H1 (cell line): Measurements from ENCODE around the gene NOM1. TPM values are rescaled to one million over a fixed set of nuclear protein-coding genes. Genes with fewer than 3 reads are reported as not detected.

ENCODE experiments used
- CTCF ChIA-PET: fragments of 300-600 bp; sonication (Branson Sonifier 250); formaldehyde crosslinking; loops from one replicate; lab custom pipeline; 2021; ENCODE audit not compliant: partially characterized antibody; lab: Charles Lee
- POLR2A ChIA-PET: fragments of 300-600 bp; sonication (Branson Sonifier 250); formaldehyde crosslinking; loops from one replicate; lab custom pipeline; 2021; ENCODE audit warnings: inconsistent platforms; ENCODE audit not compliant: partially characterized antibody; lab: Charles Lee
- DNase-seq, 2 experiments: peaks; one replicate each; pipeline versions ENCODE4 v3.0.0 to v3.0.0-alpha.2; 2010 to 2022; ENCODE audit warnings: low spot score in 2 of 2, low read depth in 1 of 2, mixed read lengths in 1 of 2
- FAIRE-seq: peaks from 2 replicates; lab custom pipeline; 2011; peaks lifted over from hg19 to GRCh38; lab: Jason Lieb, UNC
- H2AFZ ChIP-seq: 2 replicates; pipeline ENCODE4 v1.8.1; 2012; ENCODE audit warnings: low read length, inconsistent platforms
- H2AK5ac ChIP-seq: 2 replicates; pipeline ENCODE4 v1.6.1; 2013; ENCODE audit warnings: low read depth, low read length
- H2BK120ac ChIP-seq: replicated peaks from 2 replicates; pipeline ENCODE3; 2013; ENCODE audit warnings: low read depth, low read length, inconsistent platforms
- H2BK12ac ChIP-seq: 2 replicates; pipeline ENCODE4 v1.6.1; 2013; ENCODE audit warnings: low read depth, low read length
- H2BK15ac ChIP-seq: 2 replicates; pipeline ENCODE4 v1.6.1; 2013; ENCODE audit warnings: low read length
- H2BK20ac ChIP-seq: 2 replicates; pipeline ENCODE4 v1.6.1; 2013; ENCODE audit warnings: low read length
- H2BK5ac ChIP-seq: 2 replicates; pipeline ENCODE4 v1.6.1; 2013; ENCODE audit warnings: low read depth, low read length
- H3K14ac ChIP-seq: 2 replicates; pipeline ENCODE4 v1.6.1; 2013; ENCODE audit warnings: inconsistent platforms; ENCODE audit not compliant: insufficient read length
- H3K18ac ChIP-seq: 2 replicates; pipeline ENCODE4 v1.6.1; 2013; ENCODE audit warnings: low read length; ENCODE audit errors: extremely low read depth
- H3K23ac ChIP-seq: 2 replicates; pipeline ENCODE4 v1.6.1; 2013; ENCODE audit warnings: inconsistent platforms; ENCODE audit not compliant: insufficient read length
- H3K23me2 ChIP-seq: 2 replicates; pipeline ENCODE4 v1.6.1; 2013; ENCODE audit warnings: low read depth, low read length
- H3K27ac ChIP-seq: 2 replicates; pipeline ENCODE4 v1.6.1; 2011; ENCODE audit warnings: low read depth, low read length, inconsistent platforms
- H3K27me3 ChIP-seq, 4 experiments: replicated peaks in 1 of 4; 1 replicate in 1 of 4; 2 replicates in 3 of 4; pipeline versions ENCODE4 v1.6.1 to v1.8.1; 2011 to 2013; ENCODE audit warnings: low read length in 3 of 4, mild to moderate bottlenecking in 3 of 4, inconsistent platforms in 2 of 4, mixed read lengths in 2 of 4, moderate library complexity in 1 of 4; ENCODE audit not compliant: control insufficient read depth in 3 of 4, insufficient read depth in 3 of 4; ENCODE audit errors: extremely low read depth in 1 of 4
- H3K36me3 ChIP-seq, 4 experiments: 2 replicates each; pipeline versions ENCODE4 v1.6.1 to v1.8.1; 2011 to 2013; ENCODE audit warnings: mild to moderate bottlenecking in 4 of 4, low read length in 3 of 4, moderate library complexity in 2 of 4, control low read depth in 1 of 4, inconsistent platforms in 1 of 4; ENCODE audit not compliant: insufficient read depth in 4 of 4, control insufficient read depth in 2 of 4
- H3K4ac ChIP-seq: replicated peaks from 2 replicates; pipeline ENCODE3; 2013; ENCODE audit warnings: low read length, low read depth, mixed read lengths, inconsistent platforms; ENCODE audit not compliant: insufficient read length
- H3K4me1 ChIP-seq, 4 experiments: replicated peaks in 1 of 4; 1 replicate in 1 of 4; 2 replicates in 3 of 4; pipeline versions ENCODE4 v1.6.1 to v1.8.1; 2011 to 2013; ENCODE audit warnings: low read length in 3 of 4, inconsistent platforms in 2 of 4, mixed read lengths in 1 of 4; ENCODE audit not compliant: insufficient read depth in 4 of 4, control insufficient read depth in 3 of 4
- H3K4me2 ChIP-seq, 2 experiments: 2 replicates each; pipeline versions ENCODE4 v1.6.1 to v1.8.1; 2011 to 2013; ENCODE audit warnings: low read depth in 2 of 2, low read length in 2 of 2, control low read depth in 1 of 2, inconsistent platforms in 1 of 2, mild to moderate bottlenecking in 1 of 2; ENCODE audit not compliant: insufficient read depth in 1 of 2
- H3K4me3 ChIP-seq, 4 experiments: fragments of 200-600, 300-600 bp in 1 of 4; sonication (generic), shearing (Covaris generic), sonication (Bioruptor Twin) in 1 of 4; 2 replicates each; pipeline versions ENCODE4 v1.5.1 to v1.8.1; 2011 to 2016; ENCODE audit warnings: low read length in 4 of 4, low read depth in 3 of 4, control low read depth in 2 of 4, inconsistent platforms in 2 of 4, mild to moderate bottlenecking in 2 of 4, mixed read lengths in 1 of 4, moderate library complexity in 1 of 4; ENCODE audit not compliant: insufficient read depth in 2 of 4; ENCODE audit errors: extremely low read depth in 1 of 4
- H3K56ac ChIP-seq: replicated peaks from 2 replicates; pipeline ENCODE3; 2013; ENCODE audit warnings: low read depth, mild to moderate bottlenecking, mixed read lengths, low read length, inconsistent platforms; ENCODE audit not compliant: insufficient read length
- H3K79me1 ChIP-seq: 2 replicates; pipeline ENCODE4 v1.6.1; 2013; ENCODE audit warnings: low read depth, low read length, control low read depth
- H3K79me2 ChIP-seq, 2 experiments: 2 replicates each; pipeline versions ENCODE4 v1.6.1 to v1.8.1; 2012 to 2013; ENCODE audit warnings: low read length in 2 of 2, mild to moderate bottlenecking in 2 of 2, inconsistent platforms in 1 of 2; ENCODE audit not compliant: insufficient read depth in 2 of 2, control insufficient read depth in 1 of 2
- H3K9ac ChIP-seq, 4 experiments: replicated peaks in 1 of 4; 1 replicate in 1 of 4; 2 replicates in 3 of 4; pipeline versions ENCODE4 v1.6.1 to v1.8.1; 2011 to 2013; ENCODE audit warnings: low read depth in 3 of 4, low read length in 3 of 4, control low read depth in 2 of 4, mild to moderate bottlenecking in 2 of 4, moderate library complexity in 2 of 4, inconsistent platforms in 1 of 4; ENCODE audit errors: extremely low read depth in 1 of 4
- H3K9me3 ChIP-seq, 2 experiments: 2 replicates each; pipeline versions ENCODE4 v1.6.1 to v1.8.1; 2012 to 2013; ENCODE audit warnings: mild to moderate bottlenecking in 2 of 2, moderate library complexity in 2 of 2, control low read depth in 1 of 2, inconsistent platforms in 1 of 2, low read depth in 1 of 2, low read length in 1 of 2, mixed read lengths in 1 of 2; ENCODE audit not compliant: insufficient read depth in 2 of 2
- H4K20me1 ChIP-seq, 2 experiments: replicated peaks in 1 of 2; 2 replicates each; pipeline versions ENCODE3 to v1.8.1; 2011 to 2013; ENCODE audit warnings: inconsistent platforms in 2 of 2, low read length in 2 of 2, mild to moderate bottlenecking in 1 of 2; ENCODE audit not compliant: insufficient read depth in 2 of 2, control insufficient read depth in 1 of 2
- H4K5ac ChIP-seq: 2 replicates; pipeline ENCODE4 v1.6.1; 2013; ENCODE audit warnings: low read length, low read depth, mixed read lengths, inconsistent platforms; ENCODE audit not compliant: insufficient read length
- H4K8ac ChIP-seq: 2 replicates; pipeline ENCODE4 v1.8.0; 2013; ENCODE audit warnings: mild to moderate bottlenecking, moderate library complexity, low read length, inconsistent platforms; ENCODE audit not compliant: insufficient read depth; ENCODE audit errors: extremely low read depth
- H4K91ac ChIP-seq: replicated peaks from 2 replicates; pipeline ENCODE3; 2013; ENCODE audit warnings: low read length, mixed read lengths, inconsistent platforms; ENCODE audit not compliant: insufficient read length
- ASH2L ChIP-seq: fragments of 200-600, 300-600 bp; sonication (generic); IDR thresholded peaks from one replicate; pipeline ENCODE4 v1.7.1; 2017; ENCODE audit warnings: low read length
- BRCA1 ChIP-seq: IDR thresholded peaks from 2 replicates; pipeline ENCODE4 v1.6.1; 2012; ENCODE audit warnings: low read depth, low read length, improper control_type of control experiment
- JUND ChIP-seq: IDR thresholded peaks from 2 replicates; pipeline ENCODE4 v1.6.1; 2011; ENCODE audit warnings: mild to moderate bottlenecking, improper control_type of control experiment, low read length
- KDM4A ChIP-seq: IDR thresholded peaks from one replicate; pipeline ENCODE4 v1.7.1; 2012; ENCODE audit warnings: low read depth, mild to moderate bottlenecking, moderate library complexity, low read length, inconsistent platforms; ENCODE audit not compliant: severe bottlenecking
- NANOG ChIP-seq: IDR thresholded peaks from 2 replicates; pipeline ENCODE4 v1.6.1; 2011; ENCODE audit warnings: low read length, low read depth, mild to moderate bottlenecking, inconsistent platforms; ENCODE audit not compliant: insufficient read depth, poor library complexity, severe bottlenecking
- NRF1 ChIP-seq: IDR thresholded peaks from 2 replicates; pipeline ENCODE4 v1.6.1; 2011; ENCODE audit warnings: mild to moderate bottlenecking, low read depth, low read length, improper control_type of control experiment
- PHF8 ChIP-seq: fragments of 200-600 bp; sonication (generic); conservative IDR thresholded peaks from 2 replicates; pipeline ENCODE4 v1.7.1; 2012; ENCODE audit warnings: low read depth, mild to moderate bottlenecking, inconsistent platforms, low read length, moderate library complexity
- POLR2A ChIP-seq, 2 experiments: IDR thresholded peaks; 1 replicate in 1 of 2; 2 replicates in 1 of 2; pipeline ENCODE4 v1.6.1; 2011; ENCODE audit warnings: low read depth in 2 of 2, low read length in 2 of 2, mild to moderate bottlenecking in 2 of 2; ENCODE audit errors: control extremely low read depth in 1 of 2
- RAD21 ChIP-seq, 2 experiments: IDR thresholded peaks in 1 of 2; conservative IDR thresholded peaks in 1 of 2; 2 replicates each; pipeline ENCODE4 v1.6.1; 2011; ENCODE audit warnings: low read depth in 2 of 2, low read length in 2 of 2, improper control_type of control experiment in 1 of 2, inconsistent platforms in 1 of 2, mild to moderate bottlenecking in 1 of 2, moderate library complexity in 1 of 2
- RNF2 ChIP-seq: fragments of 200-900, 300-1000 bp; sonication (generic); IDR thresholded peaks from 2 replicates; pipeline ENCODE4 v1.7.1; 2016; ENCODE audit warnings: borderline replicate concordance, low read depth, mild to moderate bottlenecking, antibody characterized with exemption, low read length; ENCODE audit not compliant: poor library complexity, severe bottlenecking; ENCODE audit errors: missing control alignments
- SIN3A ChIP-seq, 2 experiments: IDR thresholded peaks in 1 of 2; conservative IDR thresholded peaks in 1 of 2; 2 replicates each; pipeline ENCODE4 v1.6.1; 2011 to 2012; ENCODE audit warnings: low read length in 2 of 2, improper control_type of control experiment in 1 of 2, low read depth in 1 of 2, mild to moderate bottlenecking in 1 of 2
- SP2 ChIP-seq: IDR thresholded peaks from 2 replicates; pipeline ENCODE4 v1.6.1; 2012; ENCODE audit warnings: mild to moderate bottlenecking, low read length, inconsistent platforms
- SRF ChIP-seq: IDR thresholded peaks from 2 replicates; pipeline ENCODE4 v1.6.1; 2011; ENCODE audit warnings: mild to moderate bottlenecking, low read depth, low read length, moderate library complexity
- TAF7 ChIP-seq: optimal IDR thresholded peaks from 2 replicates; pipeline ENCODE3; 2011; ENCODE audit warnings: low read depth, mild to moderate bottlenecking, inconsistent platforms, low read length, moderate library complexity, borderline replicate concordance
- WGBS, 2 experiments: shearing (Covaris generic) in 1 of 2; methylation state at CpG; one replicate each; pipeline versions ENCODE4 v1.1.6 to v1.1.7; 2013 to 2015; ENCODE audit warnings: low lambda C conversion rate in 2 of 2, mixed read lengths in 2 of 2, inconsistent platforms in 1 of 2, low coverage in 1 of 2, missing lambda C conversion rate in 1 of 2; ENCODE audit not compliant: insufficient replicate concordance in 2 of 2, insufficient coverage in 1 of 2, insufficient read length in 1 of 2; ENCODE audit errors: extremely low coverage in 1 of 2, missing lambda C conversion rate in 1 of 2; 5-methylcytosine and 5-hydroxymethylcytosine counted together
- polyA plus RNA-seq, 7 experiments: library from polyadenylated mRNA; depleted of rRNA in 3 of 7; stranded (reverse) in 5 of 7; unstranded in 2 of 7; fragments of >200 nt in 5 of 7; fragments of 200-250 nt in 2 of 7; gene quantifications; 1 replicate in 5 of 7; 2 replicates in 1 of 7; 4 replicates in 1 of 7; pipeline versions ENCODE4 v1.2.1 to v1.2.3, GENCODE V29; 2011 to 2013; ENCODE audit warnings: missing spikeins in 2 of 7, mixed read lengths in 2 of 7
- total RNA-seq: library from RNA; stranded (reverse); fragmentation: NEBNext Ultra II Directional; extraction: Animal tissue kit (Norgen Biotek cat#: 25700); gene quantifications from 2 replicates; pipeline ENCODE4 v1.2.1, GENCODE V29; 2021

NOM1 gene
- total and polyA plus RNA-seq, 2 of the 8 experiments (the other 6 are each of a cell fraction or from before 2014, with no cell fraction given): 10.6 to 29.1 TPM

DNA sequence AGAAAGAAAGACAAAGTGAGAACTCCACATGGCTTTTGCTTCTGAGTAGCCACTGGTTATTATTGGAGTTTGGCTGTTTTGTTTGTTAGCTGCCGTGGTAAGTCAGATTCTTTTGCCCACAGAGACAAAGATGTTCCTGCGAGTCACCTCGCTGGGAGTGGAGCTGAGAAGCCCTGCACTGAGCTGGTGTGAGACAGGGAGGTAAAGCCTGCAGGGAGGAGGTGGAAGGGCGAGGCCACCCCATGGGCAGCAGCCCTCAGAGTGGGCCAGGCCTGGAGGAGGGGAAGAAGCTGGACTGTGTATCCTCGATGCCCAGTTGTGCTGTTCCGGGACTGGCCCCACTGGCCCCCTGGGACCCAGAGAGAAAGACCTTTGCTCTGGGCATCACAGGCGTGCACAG is 14.3 kb upstream of the NOM1 start:
- POLR2A ChIA-PET: interaction anchor here (0.6 to 5.3 kb wide), 2 partner anchors 14 to 269 kb away, joined by 3 to 18 read pairs; partner anchors contain the start of gene NOM1
- no peaks in the 10 kb centered on the region for H3K79me1 ChIP-seq
- CTCF ChIA-PET: interaction anchor here (1.1 kb wide), 1 partner anchor 9 kb away, joined by 4 read pairs; no protein-coding TSS in a partner anchor
- no peak for TF ChIP-seq BRCA1
- TF ChIP-seq NANOG: no peak
- TF ChIP-seq RNF2: no peak
- no peak for TF ChIP-seq JUND
- TF ChIP-seq SRF: no peak
- no peak for TF ChIP-seq SP2
- no peak for TF ChIP-seq RAD21 (IDR thresholded peaks at IDR 0.05 in 1 of 2, conservative IDR thresholded peaks at IDR 0.05 in 1 of 2; ENCODE audit: low read depth in 2 of 2, low read length in 2 of 2)
- TF ChIP-seq ASH2L: no peak
- TF ChIP-seq SIN3A (conservative IDR thresholded peaks at IDR 0.05 in 1 of 2, IDR thresholded peaks at IDR 0.05 in 1 of 2; ENCODE audit: low read depth in 1 of 2, low read length in 2 of 2): no peak
- TF ChIP-seq KDM4A: no peak
- TF ChIP-seq PHF8: no peak
- no peak for TF ChIP-seq TAF7
- TF ChIP-seq POLR2A (IDR thresholded peaks at IDR 0.05; ENCODE audit: control extremely low read depth in 1 of 2, low read depth in 2 of 2, low read length in 2 of 2): no peak
- TF ChIP-seq NRF1: no peak

More for the DNA sequence above, 14.3 kb upstream of the NOM1 start:
- Histone ChIP-seq H3K18ac (no peak overlapping the region), H3K56ac (no peak overlapping the region), H4K91ac (no peak overlapping the region), H3K4me2 (no peak overlapping the region), H3K4ac (no peak overlapping the region), H4K20me1 (no peaks in the 10 kb centered on the region), H3K36me3 (no peaks in the 10 kb centered on the region), H3K27me3 (no peaks in the 10 kb centered on the region), H3K23ac (no peak overlapping the region), H4K8ac (no peak overlapping the region), H2BK20ac (no peak overlapping the region), H2BK5ac (no peak overlapping the region), H2AFZ (no peak overlapping the region), H3K27ac (no peak overlapping the region; the same call in 1 of the 2 replicates), H2AK5ac (no peak overlapping the region), H3K79me2 (no peaks in the 10 kb centered on the region), H3K4me1 (peaks cover 0 to 3% (median 0%) of the 10 kb centered on the region in 4 experiments; a peak in 1 of 7 replicates), H3K9ac (no peak overlapping the region), H3K9me3 (no peaks in the 10 kb centered on the region), H2BK15ac (no peak overlapping the region), H4K5ac (no peak overlapping the region), H2BK120ac (no peak overlapping the region), H3K4me3 (no peak overlapping the region), H3K23me2 (no peaks in the 10 kb centered on the region), H2BK12ac (no peak overlapping the region), H3K14ac (no peak overlapping the region)
- FAIRE-seq (no peak), DNase-seq (no peak)
- 90% methylated on average over 7 of the region's 7 CpGs; no CpG with 5 or more reads in 1 of the 2 experiments for WGBS, 2 experiments
